Measurements from ENCODE around the gene ARMC6.
"Not testable (repeated sequence)": the region's sequence is repeated elsewhere in the genome, so short reads cannot be mapped to it uniquely, and the experiment has no call there.

ARMC6 gene

GRCh38 chr19:19078801-19079200 lies 45.4 kb downstream of the ARMC6 start:
- no peak for DNase-seq

- no peak for DNase-seq
Observed at GRCh38 chr19:19079571-19079970, 46.2 kb downstream of the ARMC6 start.

- no peak for DNase-seq
Observed at GRCh38 chr19:19081642-19082151, 48.3 kb downstream of the ARMC6 start.

- DNase-seq, result no peak
Observed at GRCh38 chr19:19083413-19084178, 50.2 kb downstream of the ARMC6 start.

- no peak for DNase-seq
Observed at GRCh38 chr19:19087676-19088075, 54.3 kb downstream of the ARMC6 start.

- no peak for DNase-seq
Observed at GRCh38 chr19:19094513-19094912, 61.1 kb downstream of the ARMC6 start.

- DNase-seq, result no peak
Observed at GRCh38 chr19:19095691-19096090, 62.3 kb downstream of the ARMC6 start.

GRCh38 chr19:19096641-19097627 lies 63.5 kb downstream of the ARMC6 start:
- no peak for DNase-seq

GRCh38 chr19:19098084-19098702 lies 64.8 kb downstream of the ARMC6 start:
- no peak for DNase-seq

GRCh38 chr19:19098703-19099632 lies 65.6 kb downstream of the ARMC6 start:
- DNase-seq, result no peak

- DNase-seq, result no peak
Observed at GRCh38 chr19:19101540-19101939, 68.1 kb downstream of the ARMC6 start.

GRCh38 chr19:19102566-19102965 lies 69.2 kb downstream of the ARMC6 start:
- not testable (repeated sequence) for DNase-seq

- DNase-seq, result no peak
Observed at GRCh38 chr19:19103167-19103566, 69.8 kb downstream of the ARMC6 start.

GRCh38 chr19:19105365-19106055 lies 72.1 kb downstream of the ARMC6 start:
- DNase-seq, result no peak

GRCh38 chr19:19106056-19106551 lies 72.7 kb downstream of the ARMC6 start:
- no peak for DNase-seq

- not testable (repeated sequence) for DNase-seq
Observed at GRCh38 chr19:19106938-19107337, 73.5 kb downstream of the ARMC6 start.

- no peak for DNase-seq
Observed at GRCh38 chr19:19107654-19108053, 74.3 kb downstream of the ARMC6 start.
